Stimulated activated CD8-positive, alpha-beta memory T cell treated with anti-CD3 and anti-CD28 coated beads, Interleukin-4, amount 100 ng/mL, for 4 hours (primary cell): ENCODE data around the gene AK4.

Experiments used
- DNase-seq, 2 donors: peaks; one replicate each; pipeline ENCODE4 v3.0.0-alpha.2; 2020; ENCODE audit warnings: low read depth in 2 of 2, low spot score in 1 of 2

Gene AK4

DNA sequence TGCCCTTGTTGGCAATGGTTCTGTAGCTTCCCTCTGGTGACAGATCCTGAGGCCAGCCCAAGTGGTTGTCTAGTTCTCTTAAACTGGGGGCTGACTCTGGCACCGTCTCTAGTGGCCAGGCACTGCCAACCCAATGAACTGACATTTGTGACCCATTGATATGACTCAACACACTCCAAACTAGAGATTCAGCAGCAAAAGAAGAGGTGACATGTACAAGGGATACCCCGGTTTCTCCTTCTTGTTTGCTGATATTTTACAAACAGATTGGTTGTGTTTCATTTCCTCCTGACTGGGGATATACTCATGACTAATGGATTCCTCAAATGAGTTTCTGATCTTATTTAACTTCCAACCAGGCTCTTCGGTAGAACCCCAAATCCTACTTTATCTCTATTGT, 95.5 kb downstream of the AK4 start:
- DNase-seq = no peak

DNA sequence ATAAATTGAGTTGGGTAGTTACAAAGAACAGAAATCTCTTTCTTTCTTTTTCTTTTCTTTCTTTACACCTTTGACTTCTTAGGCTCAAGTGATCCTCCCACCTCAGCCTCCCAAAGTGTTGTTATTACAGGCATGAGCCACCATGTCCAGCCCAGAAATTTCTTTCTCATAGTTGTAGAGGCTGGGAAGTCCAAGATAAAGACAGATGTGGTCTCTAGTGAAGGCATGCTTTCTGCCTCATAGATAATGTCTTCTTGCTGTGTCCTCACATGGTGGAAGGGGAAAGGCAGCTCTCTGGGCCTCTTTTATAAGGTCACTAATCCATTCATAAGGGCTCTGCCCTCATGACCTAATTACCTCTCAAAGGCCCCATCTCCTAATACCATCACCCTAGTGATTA, 97.3 kb downstream of the AK4 start:
- no peak for DNase-seq

DNA sequence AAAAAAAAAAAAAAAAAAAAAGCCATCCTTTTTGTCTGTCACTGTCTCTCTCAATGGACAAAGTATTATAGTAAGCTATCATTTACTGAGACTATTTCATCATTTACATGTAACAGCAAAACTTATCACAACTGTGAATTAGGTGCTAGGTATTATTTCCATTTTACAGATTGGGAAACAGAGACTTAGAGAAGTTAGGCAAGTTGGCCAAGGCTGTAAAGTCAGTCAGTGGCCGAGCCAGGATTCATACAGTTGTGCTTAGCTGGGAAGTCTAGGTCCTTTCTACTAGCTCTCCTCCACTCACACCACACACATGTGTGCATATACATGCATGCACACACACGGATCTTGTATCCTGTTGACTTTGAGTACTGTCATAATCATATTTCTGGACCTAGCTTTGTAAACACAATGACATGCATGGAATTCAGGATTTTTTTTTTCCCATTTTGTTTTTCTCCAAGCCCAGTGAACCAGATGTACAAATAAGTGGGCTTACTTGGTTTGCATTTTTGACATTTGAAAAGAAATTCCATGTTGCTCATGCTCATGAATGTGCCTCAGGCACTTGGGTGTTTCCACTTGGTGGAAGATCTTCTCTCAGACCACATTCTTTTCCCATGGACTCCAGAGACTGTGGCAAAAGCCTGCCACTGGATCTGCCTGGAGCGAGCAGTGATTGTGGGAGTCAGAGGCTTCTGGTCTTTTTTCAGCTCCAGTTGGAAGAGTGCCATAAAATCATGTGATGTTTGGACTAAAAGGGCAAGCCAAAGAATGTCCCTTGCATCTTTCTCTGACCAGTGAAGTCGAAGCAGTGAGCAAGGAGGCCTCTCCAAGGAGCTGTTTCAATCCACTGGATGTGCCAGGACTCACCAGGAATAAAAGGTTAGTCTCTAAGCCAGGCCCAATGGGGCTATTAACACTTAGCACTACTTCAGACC, 99.7 kb downstream of the AK4 start:
- no peak for DNase-seq

DNA sequence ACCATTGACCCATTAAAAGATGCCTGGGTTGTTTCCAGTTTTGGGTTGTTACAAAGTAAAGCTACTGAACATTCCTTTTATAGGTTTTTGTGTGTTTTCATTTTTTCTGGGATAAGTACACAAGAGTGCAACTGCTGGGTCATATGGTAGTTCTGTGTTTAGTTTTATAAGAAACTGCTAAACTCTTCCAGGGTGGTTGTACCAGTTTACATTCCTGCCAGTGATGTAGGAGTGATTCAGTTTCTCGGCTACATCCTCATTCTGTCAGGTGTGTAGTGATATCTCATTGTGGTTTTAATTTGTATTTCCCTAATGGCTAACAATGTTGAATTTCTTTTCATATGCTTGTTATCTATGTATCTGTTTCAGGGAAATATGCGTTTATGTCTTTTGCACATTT, 102.8 kb downstream of the AK4 start:
- DNase-seq = no peak

DNA sequence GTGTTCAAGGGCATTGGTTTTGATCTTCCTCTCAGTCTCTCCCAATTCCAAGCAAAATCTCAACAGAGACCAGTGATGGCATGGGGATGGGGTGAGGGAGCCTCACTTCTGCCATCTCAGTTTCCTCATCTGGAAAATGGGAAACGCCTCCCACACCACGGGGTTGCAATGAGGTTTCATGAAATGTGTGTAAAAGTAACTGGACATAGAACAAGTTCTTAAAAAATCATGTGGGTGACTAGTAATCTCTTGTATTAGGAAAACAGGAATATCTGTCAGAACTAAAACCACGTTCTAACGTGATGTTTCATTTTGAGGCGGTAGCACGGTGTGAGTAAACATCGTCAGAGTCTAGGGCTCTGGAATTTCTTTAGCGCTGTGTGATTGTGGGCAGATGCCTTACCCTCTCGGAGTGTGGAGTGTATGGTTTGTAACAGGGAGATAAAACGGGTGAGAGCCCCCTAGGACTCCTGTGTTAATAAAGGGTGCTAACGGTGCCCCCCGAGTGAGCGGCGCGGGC, 105.9 kb downstream of the AK4 start:
- no peak for DNase-seq

DNA sequence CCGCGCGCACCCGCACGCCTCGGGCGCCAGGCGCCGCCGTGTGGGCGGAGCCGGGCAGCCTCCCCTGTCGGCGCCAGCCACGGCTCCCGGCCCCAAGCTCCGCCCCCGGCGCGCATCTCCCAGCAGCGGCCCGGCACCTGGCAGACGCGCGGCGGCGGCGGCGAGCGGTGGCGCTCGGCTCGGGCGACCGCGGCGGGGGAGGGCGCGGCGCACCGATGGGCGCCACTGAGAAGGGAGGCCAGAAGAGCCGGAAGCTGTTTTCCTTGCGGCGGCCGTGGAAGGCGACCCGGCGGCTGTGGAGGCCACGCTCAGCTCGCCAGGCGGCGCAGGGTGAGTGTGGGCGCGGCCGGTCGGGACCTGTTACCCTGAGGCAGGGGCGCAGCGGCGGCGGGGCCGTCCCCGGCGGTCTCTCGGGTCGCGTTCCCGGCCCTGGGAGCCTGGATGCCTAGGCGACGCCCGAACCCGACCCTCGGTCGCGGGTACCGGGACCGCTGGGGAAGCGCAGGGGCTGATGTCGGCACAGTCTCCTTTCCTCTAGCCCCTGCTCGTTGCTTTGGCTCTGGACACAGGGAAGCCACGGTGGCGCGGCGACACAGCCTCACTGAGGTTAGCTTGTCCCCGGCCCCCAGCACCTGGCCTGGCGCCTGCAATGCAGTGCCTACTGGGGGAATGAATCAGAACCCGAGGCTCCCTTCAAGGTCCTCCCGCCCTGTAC, 106.5 kb downstream of the AK4 start:
- peak; percentile 53 to 68 for DNase-seq

DNA sequence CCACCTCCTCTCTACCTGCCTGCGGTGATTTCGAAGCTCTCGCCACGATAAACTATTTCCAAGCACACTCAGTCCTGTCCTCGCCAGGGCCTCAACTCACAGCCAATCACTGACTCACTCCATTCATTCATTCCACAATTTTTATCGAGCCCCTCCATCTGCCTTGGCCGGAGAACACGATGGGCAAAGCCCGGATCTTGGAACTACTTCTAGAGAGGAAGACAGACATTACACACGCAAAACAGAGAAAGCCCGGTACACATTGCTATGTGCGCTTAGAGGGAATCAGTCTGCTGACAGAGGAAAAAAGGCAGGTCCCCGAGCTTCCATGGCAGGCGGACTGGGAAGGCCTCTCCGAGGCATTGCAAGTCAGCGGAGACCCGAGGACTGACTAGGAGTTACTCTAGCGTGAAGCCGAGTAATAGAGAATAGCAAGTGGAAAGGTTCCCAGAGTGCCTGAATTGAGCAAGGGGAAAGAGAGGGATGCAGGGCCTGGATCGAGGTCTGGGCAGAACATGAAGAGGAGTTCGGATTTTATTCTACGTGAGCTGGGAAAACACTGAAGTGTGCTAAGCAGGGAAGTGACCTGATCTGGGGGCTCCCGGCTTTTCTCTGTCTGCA, 107.1 kb downstream of the AK4 start:
- no peak for DNase-seq

DNA sequence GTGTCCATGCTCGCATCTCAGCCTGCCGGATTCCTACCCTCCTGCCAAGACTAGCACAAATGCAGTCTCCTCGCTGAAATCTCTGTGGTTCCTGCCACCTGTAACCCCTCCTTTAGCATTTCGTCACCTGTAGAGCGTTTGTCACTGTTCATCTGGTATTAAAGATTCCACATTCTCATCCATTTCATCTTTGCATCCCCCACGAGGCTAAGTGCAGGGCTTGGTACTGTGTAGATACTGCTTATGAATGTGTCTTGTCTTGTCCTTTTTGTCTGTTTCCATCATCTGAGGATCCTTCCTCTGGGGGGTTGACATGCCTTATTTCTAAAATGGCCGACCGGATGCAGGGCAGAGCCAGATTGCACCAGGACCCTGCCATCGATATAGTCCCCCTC, 107.7 kb downstream of the AK4 start:
- DNase-seq = no peak

DNA sequence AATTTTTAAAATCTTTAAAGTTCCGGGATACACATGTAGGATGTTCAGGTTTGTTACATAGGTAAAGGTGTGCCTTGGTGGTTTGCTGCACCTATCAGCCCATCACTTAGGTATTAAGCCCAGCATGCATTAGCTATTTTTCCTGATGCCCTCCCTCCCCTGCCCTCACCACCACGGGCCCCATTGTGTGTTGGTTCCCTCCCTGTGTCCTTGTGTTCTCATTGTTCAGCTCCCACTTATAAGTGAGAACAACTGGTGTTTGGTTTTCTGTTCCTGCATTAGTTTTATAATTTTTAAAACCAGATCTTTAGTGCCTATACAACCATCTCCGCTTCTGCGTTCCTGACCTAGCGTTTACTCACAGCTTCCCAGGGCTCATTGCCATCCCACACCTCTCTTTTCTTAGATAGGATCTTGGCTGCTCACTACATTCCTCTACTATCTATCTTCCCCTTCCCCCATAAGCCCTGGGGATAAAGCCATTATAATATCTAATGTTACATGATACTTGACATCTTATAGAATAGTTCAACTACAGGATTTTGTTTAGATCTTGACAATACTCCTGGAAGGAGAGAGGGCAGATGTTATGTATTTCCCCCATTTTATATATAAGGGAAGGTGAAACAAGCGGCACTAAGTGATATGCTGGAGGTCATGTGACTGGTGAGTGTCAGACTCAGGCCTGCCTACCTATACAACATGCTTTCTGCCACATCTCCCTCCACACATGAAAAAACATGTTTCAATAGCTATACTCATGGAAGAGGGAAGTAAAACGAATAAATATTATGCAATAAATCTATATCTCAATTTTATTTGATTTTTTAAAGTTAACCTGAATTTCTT, 109.1 kb downstream of the AK4 start:
- DNase-seq = no peak

DNA sequence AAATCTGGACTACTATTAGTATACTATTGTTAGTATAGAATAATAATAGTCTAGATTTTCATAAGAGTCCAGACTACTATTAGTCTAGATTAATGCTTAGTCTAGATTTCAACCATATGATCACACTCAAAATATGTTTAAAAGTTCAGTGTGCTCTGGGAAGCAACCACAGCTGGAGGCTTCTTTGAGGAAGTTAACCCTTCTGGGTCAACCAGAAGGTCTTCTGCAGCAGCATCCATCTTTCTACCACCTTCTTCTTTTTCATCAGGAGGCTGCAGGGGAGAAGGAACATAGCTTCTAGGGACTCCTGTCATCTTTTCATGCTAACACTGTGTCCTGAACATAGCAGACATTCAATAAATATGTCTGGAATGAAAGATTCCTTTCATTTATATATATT, 110.1 kb downstream of the AK4 start:
- DNase-seq = no peak

DNA sequence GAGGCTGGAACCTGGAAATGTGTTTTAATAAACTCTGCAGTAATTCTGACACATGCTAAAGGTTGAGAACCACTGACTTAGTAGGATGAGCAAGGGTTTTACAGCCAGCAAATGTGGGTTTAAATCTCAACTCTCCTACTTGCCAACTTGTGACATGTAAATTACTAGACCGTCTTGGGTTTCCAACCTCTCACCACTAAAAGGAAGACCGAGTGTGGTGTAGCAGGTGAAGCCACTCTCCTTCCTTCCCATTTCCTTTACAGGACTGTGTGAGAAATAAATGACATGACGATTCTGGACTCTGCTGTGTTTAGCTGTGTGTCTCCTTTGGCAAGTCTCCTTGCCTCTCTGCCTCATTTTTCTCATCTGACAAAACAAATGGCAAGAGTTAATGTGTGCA, 111.8 kb downstream of the AK4 start:
- no peak for DNase-seq

DNA sequence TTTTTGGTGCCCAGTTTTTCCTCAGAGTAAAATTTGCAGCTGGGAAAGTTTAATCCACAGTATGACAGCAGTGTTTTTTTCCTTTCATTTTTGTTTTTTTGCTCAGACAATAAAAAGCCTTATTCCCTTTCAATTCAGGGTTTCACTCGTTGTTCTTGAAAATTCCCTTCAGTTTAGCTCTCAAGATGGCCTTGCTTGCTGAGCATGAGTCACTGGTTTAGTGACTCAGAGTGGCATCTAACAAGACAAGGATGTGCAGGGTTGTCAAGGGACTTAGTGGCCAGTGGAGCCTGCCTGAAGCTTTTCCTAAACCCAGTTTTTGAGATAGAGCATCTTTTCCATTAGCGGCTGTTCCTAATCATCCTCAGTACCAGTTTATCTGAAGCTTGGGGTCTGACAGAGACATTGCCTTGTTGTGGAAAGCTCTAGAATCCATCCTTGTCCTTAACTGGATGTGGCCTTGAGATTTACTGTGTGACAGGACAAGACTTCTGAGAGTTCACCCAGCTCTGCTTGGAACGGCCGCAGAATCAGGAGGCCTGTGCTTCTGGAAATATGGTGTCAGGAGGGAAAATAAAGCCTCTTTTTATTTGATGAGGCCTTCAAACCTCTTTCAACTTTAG, 113.0 kb downstream of the AK4 start:
- no peak for DNase-seq

DNA sequence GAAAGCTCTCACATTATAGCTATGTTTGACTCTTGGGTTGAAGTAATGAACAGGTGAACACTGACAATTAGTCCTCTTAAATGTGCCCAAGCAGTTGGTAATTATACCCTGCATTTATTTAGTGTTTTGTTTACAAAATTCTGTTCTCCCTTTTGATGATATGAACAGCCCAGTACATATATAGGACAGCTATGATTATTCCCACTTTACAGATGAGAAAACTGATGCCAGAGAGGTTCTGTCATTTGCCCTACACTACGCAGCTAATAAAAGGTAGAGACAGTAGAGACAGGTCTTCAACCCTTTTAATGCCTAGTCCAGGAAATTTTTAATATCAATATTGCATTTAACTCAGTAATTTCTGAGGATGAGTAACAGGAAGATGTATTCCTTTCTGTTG, 115.3 kb downstream of the AK4 start:
- no peak for DNase-seq

DNA sequence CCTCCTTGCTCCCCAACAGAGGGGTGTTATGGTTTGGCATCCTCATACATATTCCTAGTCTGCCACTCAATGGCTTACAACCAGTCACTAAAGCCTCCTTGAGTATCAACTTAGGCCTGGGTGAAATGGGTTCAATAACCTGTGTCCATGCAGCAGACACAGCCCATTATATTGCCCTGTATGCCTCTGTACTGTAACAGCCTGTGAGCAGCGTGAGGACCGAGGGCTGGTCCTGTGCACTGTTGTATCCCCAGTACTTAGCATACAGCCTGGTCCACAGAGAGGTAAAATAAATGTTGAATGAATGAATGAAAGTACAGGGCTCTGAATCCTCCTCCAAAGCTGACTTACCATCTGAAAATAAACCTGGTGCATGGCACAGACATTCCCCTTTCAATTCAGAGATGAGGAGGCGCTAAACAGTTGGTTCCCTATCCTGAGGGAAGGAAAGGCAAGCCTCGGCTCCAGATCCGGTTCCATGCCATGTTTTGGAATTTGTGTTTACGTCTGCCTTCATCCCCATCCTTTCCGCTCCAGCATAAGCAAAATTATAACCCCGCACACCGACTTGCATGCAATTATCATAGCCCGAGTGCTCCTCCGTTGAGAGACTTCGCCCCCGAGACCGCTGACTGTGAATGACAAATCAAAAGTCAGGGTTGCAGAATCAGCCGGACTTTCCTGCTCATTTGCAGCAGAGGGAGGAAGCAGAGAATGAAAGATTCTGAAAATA, 116.4 kb downstream of the AK4 start:
- DNase-seq = no peak

DNA sequence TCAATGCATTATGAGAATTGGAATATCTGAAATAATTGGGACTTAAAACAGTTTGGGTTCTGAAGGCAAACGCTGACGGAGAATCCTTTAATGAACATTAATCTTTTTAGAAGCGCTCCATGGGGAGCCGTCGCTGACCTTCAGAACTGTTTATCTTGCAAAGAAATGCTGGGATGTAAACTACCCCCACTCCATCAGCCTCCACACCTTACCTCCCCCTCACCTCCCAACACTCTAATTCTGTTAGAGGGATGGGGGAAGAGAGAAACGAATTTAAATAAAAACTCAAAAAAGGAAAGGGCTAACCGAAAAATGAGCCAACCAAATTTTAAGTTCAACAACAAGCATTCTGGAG, 117.3 kb downstream of the AK4 start:
- no peak for DNase-seq

DNA sequence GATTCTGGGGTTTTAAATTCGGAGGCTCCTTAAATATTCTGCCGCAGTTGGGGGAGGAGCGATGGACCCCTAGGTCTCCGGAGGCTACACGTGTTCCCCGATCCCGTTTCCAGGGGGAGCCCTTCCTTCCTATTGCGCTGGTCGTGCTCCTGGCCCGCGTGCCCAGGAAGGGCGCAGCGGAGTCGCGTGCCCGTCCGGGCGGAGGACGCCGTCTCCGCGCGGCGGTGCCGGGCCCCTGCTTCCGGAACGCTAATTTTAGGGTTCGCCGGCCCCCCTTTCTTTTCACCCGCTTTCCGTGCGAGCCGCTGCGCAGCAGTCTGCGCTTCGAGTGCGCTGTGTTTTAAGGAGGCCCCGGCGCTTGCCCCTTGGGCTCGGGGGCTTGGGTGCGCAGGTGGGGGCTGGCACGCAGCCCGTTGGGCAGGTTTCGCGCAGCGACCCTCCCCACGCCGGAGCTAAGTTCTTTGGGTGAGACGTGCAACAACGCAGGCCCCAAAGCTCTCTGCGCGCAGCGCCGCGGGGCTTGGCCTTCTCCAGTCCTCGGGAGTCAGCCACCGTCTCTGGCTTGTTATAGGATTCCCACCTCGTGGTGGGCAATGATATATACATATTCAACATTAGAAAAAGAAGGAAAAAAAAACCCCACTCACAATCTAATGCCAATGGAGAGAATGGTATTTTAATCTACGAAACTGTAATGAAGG, 117.8 kb downstream of the AK4 start:
- no peak for DNase-seq

DNA sequence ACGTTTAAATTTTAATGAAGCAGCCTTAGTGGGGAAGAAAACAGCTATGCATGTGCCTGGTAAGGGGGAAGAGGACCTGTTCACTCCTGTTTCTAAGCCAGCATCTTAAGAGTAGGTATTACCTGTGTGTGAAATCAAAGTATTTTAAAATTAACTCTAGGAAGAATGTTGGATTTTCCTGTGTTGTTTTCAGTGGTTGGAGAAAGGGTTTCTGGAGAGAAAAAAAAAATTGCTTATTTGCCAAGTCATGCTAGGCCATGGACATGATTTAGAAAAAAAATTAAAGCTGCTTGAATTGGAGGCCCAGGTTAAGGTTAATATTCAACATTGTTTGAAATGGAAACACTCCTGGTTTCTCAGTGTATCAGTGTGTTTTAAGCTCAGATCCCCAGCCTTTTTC, 118.5 kb downstream of the AK4 start:
- no peak for DNase-seq

DNA sequence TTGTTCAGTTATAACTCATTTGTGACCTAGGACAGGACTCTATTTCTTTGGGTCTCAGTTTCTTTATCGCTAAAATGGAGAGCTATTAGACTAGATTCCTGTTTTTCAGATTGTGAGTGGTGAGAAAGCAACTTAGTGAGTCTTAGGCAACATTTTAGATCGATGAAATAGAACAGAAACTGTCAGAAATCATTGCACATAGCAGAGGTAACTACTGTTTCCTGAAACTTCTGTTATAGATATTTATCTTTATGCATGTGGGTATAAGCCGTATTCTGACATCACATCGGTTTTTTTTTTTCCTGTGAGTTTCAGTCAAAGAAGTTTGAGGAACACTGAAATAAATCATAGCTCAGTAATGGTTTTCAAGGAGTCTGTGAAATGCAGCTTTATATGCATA, 119.3 kb downstream of the AK4 start:
- DNase-seq = no peak

DNA sequence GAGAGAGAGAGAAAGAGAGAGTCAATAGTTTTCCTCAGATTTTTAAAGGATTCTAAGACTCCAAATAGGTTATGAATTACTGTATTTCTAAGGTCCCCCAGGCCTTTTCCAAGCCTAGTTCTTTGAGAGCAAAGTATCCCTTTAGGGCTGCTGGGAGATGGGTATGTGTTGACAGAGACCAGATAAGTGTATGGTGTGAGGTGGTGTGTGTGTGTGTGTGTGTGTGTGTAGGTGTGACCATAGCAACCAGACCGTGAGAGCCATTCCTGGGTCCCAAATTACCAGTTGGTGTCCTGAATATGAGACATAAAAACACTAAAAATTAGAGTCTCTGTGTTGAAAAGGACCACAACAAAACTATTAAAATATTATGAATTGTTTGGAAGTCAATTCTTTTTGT, 119.7 kb downstream of the AK4 start:
- DNase-seq = no peak
